OCI-LY7 (cell line): ENCODE data around the gene CHD9NB.

Experiments used
- CTCF ChIP-seq: fragments of 200-600 bp; sonication (generic); conservative IDR thresholded peaks from 2 replicates; pipeline ENCODE4 v1.5.1; 2014; ENCODE audit warnings: mild to moderate bottlenecking, antibody characterized with exemption, low read length, moderate library complexity, mixed read lengths
- EZH2phosphoT487 ChIP-seq: fragments of 200-600 bp; sonication (generic); IDR thresholded peaks from 2 replicates; pipeline ENCODE4 v1.6.1; 2018; ENCODE audit warnings: low read depth, borderline replicate concordance, mild to moderate bottlenecking, mixed run types, antibody characterized with exemption, low read length, moderate library complexity, mixed read lengths

- TF ChIP-seq EZH2phosphoT487 (no peak), CTCF (no peak)
These were observed 11.4 kb upstream of the CHD9NB start for GRCh38 chr16:53064081-53064578.
